ENCODE data around the gene OOSP1. TPM values are rescaled to one million over a fixed set of nuclear protein-coding genes. Genes with fewer than 3 reads are reported as not detected.

OOSP1 gene
- total and polyA plus RNA-seq, 2 donors (not counting 3 experiments of a cell fraction or from before 2014, with no cell fraction given) = 0.11 TPM; not detected in 1

DNA sequence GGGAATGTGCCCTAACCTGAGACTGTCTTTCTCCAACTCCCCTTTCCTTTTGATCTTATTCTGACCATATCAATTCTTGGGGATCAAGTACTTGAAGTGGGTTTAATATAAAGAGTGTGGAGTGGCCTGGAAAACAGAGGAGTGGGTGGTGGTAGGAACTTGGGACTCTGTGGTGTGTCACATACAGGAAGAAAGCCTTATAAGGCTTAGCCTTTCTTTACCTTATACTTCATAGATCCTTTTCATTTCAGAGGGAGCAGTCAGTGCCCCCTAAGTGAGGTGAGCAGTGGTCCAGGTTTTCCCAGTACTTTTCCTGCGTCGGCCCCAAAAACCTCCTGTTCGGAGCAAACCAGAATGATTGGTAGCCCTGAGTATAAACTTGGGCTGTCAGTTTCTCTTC, 486 bp downstream of the OOSP1 start:
- peaks cover 3 to 4% of the 10 kb centered on the region in 2 experiments for H3K27me3 ChIP-seq (ENCODE audit: control insufficient read depth in 2 of 2, insufficient read depth in 2 of 2, low read length in 2 of 2)
- H3K36me3 ChIP-seq (ENCODE audit: control insufficient read depth in 2 of 2, extremely low read depth in 1 of 2, insufficient read depth in 2 of 2, low read length in 2 of 2) = no peaks in the 10 kb centered on the region
- H3K27ac ChIP-seq (ENCODE audit: insufficient read depth, low read depth, low read length) = no peak overlapping the region
- TF ChIP-seq EZH2 (IDR thresholded peaks at IDR 0.05; ENCODE audit: borderline replicate concordance, low read depth, low read length, severe bottlenecking) (no peak), MAX (IDR thresholded peaks at IDR 0.05; ENCODE audit: insufficient read depth, insufficient read length) (no peak), POLR2A (IDR thresholded peaks at IDR 0.05; ENCODE audit: low read depth, low read length) (no peak), MYC (IDR thresholded peaks at IDR 0.05; ENCODE audit: low read depth, low read length) (no peak), POLR2AphosphoS5 (IDR thresholded peaks at IDR 0.05; ENCODE audit: insufficient read depth, low read depth, low read length) (no peak), FOS (IDR thresholded peaks at IDR 0.05; ENCODE audit: borderline replicate concordance, insufficient read depth, low read length) (no peak), JUN (IDR thresholded peaks at IDR 0.05; ENCODE audit: borderline replicate concordance, insufficient read depth, insufficient read length, low read depth) (no peak)
- TF ChIP-seq, protein P1, sequence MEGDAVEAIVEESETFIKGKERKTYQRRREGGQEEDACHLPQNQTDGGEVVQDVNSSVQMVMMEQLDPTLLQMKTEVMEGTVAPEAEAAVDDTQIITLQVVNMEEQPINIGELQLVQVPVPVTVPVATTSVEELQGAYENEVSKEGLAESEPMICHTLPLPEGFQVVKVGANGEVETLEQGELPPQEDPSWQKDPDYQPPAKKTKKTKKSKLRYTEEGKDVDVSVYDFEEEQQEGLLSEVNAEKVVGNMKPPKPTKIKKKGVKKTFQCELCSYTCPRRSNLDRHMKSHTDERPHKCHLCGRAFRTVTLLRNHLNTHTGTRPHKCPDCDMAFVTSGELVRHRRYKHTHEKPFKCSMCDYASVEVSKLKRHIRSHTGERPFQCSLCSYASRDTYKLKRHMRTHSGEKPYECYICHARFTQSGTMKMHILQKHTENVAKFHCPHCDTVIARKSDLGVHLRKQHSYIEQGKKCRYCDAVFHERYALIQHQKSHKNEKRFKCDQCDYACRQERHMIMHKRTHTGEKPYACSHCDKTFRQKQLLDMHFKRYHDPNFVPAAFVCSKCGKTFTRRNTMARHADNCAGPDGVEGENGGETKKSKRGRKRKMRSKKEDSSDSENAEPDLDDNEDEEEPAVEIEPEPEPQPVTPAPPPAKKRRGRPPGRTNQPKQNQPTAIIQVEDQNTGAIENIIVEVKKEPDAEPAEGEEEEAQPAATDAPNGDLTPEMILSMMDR (IDR thresholded peaks at IDR 0.05; ENCODE audit: extremely low read depth in 1 of 2, insufficient read depth in 1 of 2, low read depth in 1 of 2, low read length in 2 of 2) = no peak
- no peaks in the 10 kb centered on the region for H4K20me1 ChIP-seq (replicated peaks; ENCODE audit: control insufficient read depth, extremely low read depth, insufficient read depth, low read length)
- intact Hi-C loops (cut with micrococcal nuclease) = no loop called here
- H3K4me3 ChIP-seq (replicated peaks in 1 of 3; ENCODE audit: insufficient read depth in 1 of 3, low read depth in 1 of 3, low read length in 3 of 3) = no peak overlapping the region
- H3K9me1 ChIP-seq (replicated peaks; ENCODE audit: control insufficient read depth, extremely low read depth, insufficient read depth, low read length) = no peaks in the 10 kb centered on the region
- no peak overlapping the region for H3K9ac ChIP-seq (replicated peaks; ENCODE audit: extremely low read depth, insufficient read depth, low read length)
- BruUV-seq (replicated peaks) = no TSS peak
- FAIRE-seq (no peak), DNase-seq (ENCODE audit: low read depth, low spot score) (no peak)
- no peaks in the 10 kb centered on the region for H3K4me1 ChIP-seq (ENCODE audit: control insufficient read depth, extremely low read depth, insufficient read depth, low read length)
- POLR2A ChIA-PET = no interaction called here
- H3K79me2 ChIP-seq (ENCODE audit: control insufficient read depth, insufficient read depth, low read length) = no peaks in the 10 kb centered on the region
- no peak overlapping the region for H2AFZ ChIP-seq (ENCODE audit: low read depth, low read length)
- no peak overlapping the region for H3K4me2 ChIP-seq (ENCODE audit: insufficient read depth, low read length)
- CTCF ChIA-PET = no interaction called here
- dilution Hi-C loops (cut with MboI; ENCODE audit: extremely low pct_ligation_motif_present, low sequenced_read_pairs) = no loop called here
- no peaks in the 10 kb centered on the region for H3K9me3 ChIP-seq (replicated peaks; ENCODE audit: control insufficient read depth, insufficient read depth, low read length)

All from endothelial cell of umbilical vein (primary cell).